Brain microvascular endothelial cell (primary cell): ENCODE measurements around the gene FBRSL1.

Experiments
- DNase-seq: peaks from one replicate; pipeline ENCODE4 v3.0.0-alpha.2; 2020
- H3K27ac ChIP-seq: fragments of 250-450 bp; sonication (Bioruptor Pico); 2 replicates; pipeline ENCODE4 v1.5.1; 2020; ENCODE audit warnings: mild to moderate bottlenecking, moderate library complexity
- H3K27me3 ChIP-seq: fragments of 250-450 bp; sonication (Bioruptor Pico); replicated peaks from 2 replicates; pipeline ENCODE4 v1.5.1; 2020; ENCODE audit warnings: mild to moderate bottlenecking
- H3K36me3 ChIP-seq: fragments of 250-450 bp; sonication (Bioruptor Pico); replicated peaks from 2 replicates; pipeline ENCODE4 v1.5.1; 2020; ENCODE audit warnings: mild to moderate bottlenecking
- H3K4me3 ChIP-seq: 2 replicates; pipeline ENCODE4 v1.5.1; 2011; ENCODE audit warnings: low read depth, mild to moderate bottlenecking, control low read depth, low read length, moderate library complexity
- in situ Hi-C: cut with HindIII; loops from 2 replicates; pipeline ENCODE4 v1.10.0; 2017; ENCODE audit warnings: low sequenced_read_pairs, low pct_ligation_motif_present
- TF ChIP-seq, protein P1 (sequence below): IDR thresholded peaks from 2 replicates; pipeline ENCODE4 v1.5.1; 2011; ENCODE audit warnings: low read depth, mild to moderate bottlenecking, moderate library complexity, low read length, control low read depth, inconsistent platforms; ENCODE audit errors: missing control alignments

The FBRSL1 gene

DNA sequence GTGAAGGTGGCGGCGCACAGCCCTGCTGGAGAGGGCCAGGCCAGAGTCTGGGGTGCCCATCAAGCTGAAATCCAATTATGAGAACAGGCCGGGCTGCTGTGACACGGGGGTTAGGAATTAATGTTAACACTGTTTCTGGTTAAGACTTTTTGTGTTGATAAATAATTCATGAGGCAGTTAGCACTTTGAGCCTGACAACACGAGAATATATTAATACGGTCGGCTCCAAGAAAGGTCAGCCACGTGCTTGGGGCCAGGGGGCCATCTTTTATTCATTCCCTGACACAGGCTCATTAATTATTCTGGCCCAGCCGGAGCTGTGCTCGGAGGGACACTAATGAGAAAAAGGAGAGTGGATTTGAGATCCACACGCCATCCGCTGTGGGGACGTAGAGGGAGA, 45.1 kb downstream of the FBRSL1 start:
- H3K27me3 ChIP-seq: no peaks in the 10 kb centered on the region
- TF ChIP-seq, protein P1, sequence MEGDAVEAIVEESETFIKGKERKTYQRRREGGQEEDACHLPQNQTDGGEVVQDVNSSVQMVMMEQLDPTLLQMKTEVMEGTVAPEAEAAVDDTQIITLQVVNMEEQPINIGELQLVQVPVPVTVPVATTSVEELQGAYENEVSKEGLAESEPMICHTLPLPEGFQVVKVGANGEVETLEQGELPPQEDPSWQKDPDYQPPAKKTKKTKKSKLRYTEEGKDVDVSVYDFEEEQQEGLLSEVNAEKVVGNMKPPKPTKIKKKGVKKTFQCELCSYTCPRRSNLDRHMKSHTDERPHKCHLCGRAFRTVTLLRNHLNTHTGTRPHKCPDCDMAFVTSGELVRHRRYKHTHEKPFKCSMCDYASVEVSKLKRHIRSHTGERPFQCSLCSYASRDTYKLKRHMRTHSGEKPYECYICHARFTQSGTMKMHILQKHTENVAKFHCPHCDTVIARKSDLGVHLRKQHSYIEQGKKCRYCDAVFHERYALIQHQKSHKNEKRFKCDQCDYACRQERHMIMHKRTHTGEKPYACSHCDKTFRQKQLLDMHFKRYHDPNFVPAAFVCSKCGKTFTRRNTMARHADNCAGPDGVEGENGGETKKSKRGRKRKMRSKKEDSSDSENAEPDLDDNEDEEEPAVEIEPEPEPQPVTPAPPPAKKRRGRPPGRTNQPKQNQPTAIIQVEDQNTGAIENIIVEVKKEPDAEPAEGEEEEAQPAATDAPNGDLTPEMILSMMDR: no peak
- in situ Hi-C loops: no loop called here
- DNase-seq: no peak
- H3K36me3 ChIP-seq: no peaks in the 10 kb centered on the region
- H3K4me3 ChIP-seq: no peak overlapping the region
- no peak overlapping the region for H3K27ac ChIP-seq

DNA sequence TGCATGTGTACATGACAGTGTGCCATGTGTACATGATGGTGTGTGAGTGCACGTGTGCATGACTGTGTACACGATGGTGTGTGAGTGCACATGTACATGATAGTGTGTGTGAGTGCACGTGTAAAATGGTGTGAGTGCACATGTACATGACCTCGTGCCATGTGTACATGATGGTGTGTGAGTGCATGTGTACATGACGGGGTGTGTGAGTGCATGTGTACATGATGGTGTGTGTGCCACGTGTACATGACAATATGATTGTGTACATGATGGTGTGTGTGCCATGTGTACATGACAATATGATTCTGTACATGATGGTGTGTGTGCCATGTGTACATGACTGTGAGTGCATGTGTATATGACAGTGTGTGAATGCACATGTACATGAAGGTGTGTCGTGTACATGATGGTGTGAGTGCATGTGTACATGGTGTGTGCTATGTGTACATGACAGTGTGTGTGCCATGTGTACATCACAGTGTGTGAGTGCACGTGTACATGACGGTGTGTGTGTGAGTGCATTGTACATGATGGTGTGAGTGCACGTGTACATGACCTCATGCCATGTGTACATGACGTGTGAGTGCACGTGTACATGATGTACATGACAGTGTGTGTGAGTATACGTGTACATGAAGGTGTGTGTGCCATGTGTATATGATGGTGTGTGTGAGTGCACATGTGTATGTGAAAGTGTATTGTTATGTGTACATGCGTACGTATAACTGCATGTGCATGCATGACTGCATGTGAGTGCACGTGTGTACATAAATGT, 46.3 kb downstream of the FBRSL1 start:
- TF ChIP-seq, protein P1: no peak
- Histone ChIP-seq H3K27me3 (no peaks in the 10 kb centered on the region), H3K4me3 (no peak overlapping the region), H3K27ac (no peak overlapping the region), H3K36me3 (no peaks in the 10 kb centered on the region)
- DNase-seq: no peak
- in situ Hi-C loops: no loop called here

DNA sequence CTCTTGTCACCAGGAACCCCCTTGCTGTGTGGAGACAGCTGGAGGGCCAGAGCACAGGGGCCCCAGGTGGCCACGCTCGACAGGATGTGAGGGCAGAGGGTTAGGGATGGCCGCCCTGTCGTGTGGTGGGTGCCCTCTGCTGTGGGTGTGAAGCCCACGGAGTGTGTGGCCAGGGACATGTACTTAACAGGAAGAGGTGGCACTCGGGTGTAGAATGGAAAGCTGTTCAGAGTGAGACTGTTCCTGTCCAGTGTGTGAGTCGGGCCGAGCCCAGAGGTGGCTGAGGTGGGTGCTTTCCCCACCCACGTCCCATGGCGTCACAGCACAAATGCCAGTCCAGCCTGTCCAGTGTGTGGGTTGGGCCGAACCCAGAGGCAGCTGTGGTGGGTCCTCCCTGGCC, 47.1 kb downstream of the FBRSL1 start:
- in situ Hi-C loops: no loop called here
- H3K4me3 ChIP-seq: no peak overlapping the region
- H3K36me3 ChIP-seq: no peaks in the 10 kb centered on the region
- DNase-seq: no peak
- H3K27me3 ChIP-seq: no peaks in the 10 kb centered on the region
- TF ChIP-seq, protein P1: no peak
- H3K27ac ChIP-seq: no peak overlapping the region

DNA sequence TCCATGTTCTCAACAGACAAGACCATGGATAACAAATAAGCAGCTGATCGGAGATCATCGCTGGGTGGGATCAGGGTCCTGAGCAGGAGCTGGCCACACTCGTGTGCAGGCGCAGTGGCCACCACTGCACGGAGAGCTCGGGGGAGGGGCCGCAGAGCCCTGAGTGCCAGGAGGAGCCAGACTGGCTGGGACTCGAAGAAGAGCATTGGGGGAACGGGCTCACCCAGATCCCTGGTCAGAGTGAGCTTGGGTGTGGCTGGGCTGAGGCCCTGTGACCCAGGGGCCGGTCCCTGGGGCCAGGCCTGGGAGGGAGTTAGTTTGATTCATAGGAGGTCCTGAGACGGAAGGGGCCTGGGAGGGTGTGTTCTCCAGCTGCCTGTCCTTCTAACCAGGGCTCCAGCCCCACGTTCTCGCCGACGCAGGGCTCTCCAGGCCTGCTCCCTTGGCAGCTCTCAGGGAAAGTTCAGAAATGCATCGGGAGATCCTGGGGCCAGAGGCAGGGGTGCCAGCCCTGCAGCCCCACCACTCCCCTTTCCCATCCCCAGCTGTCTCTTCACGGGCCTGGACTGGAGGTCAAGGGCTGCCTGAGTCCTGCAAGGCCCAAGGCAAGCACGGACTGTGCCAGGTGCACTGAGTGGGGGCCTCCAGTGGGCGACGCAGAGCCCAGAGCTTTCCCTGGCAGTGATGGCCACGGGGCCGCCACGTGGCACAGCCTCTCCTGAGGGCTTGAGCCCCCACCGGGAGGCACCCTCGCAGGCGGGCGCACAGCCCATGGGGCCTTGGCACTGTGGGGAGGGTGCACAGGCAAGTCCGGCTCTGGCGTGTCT, 48.1 kb downstream of the FBRSL1 start:
- H3K27ac ChIP-seq: no peak overlapping the region
- no peak overlapping the region for H3K4me3 ChIP-seq
- no peak for DNase-seq
- in situ Hi-C loops: no loop called here
- H3K36me3 ChIP-seq: no peaks in the 10 kb centered on the region
- H3K27me3 ChIP-seq: no peaks in the 10 kb centered on the region
- TF ChIP-seq, protein P1: no peak

DNA sequence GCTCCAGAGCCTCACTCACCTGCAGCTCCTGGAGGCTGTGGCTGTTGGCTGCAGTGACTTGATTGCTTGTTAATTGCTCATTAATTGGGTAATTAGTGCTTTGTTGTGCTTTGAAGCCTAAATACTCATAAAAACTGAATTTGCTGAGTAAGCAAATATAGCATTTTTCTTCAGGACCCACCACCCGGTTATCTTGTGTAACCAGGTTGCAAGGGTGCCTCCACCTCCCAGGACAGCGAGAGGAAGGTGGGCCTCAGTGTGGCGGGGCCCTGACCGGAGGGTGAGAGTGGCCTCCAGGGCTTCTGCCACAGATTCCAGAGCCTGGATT, 48.7 kb downstream of the FBRSL1 start:
- Histone ChIP-seq H3K36me3 (no peaks in the 10 kb centered on the region), H3K4me3 (no peak overlapping the region), H3K27ac (no peak overlapping the region), H3K27me3 (no peaks in the 10 kb centered on the region)
- DNase-seq: no peak
- TF ChIP-seq, protein P1: no peak
- in situ Hi-C loops: no loop called here
